ENCODE results near the gene PEX11G.

PEX11G gene

DNA sequence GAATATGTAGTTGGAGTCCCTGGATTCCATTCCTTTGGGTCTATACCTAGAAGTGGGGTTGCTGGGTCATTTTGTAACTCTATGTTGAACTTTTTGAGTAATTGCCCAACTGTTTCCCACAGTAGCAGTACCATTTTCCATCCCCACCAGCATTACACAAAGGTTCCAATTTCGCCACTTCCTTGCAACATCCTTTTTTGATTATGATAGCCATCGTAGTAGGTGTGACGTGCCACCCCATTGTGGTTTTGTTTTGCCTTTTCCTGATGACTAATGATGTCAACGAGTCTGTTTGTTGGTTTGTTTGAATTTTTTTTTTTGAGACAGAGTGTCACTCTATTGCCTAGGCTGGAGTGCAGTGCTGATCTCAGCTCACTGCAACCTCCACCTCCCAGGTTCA, 3.3 kb upstream of the PEX11G start:
- TF ChIP-seq, protein P1, sequence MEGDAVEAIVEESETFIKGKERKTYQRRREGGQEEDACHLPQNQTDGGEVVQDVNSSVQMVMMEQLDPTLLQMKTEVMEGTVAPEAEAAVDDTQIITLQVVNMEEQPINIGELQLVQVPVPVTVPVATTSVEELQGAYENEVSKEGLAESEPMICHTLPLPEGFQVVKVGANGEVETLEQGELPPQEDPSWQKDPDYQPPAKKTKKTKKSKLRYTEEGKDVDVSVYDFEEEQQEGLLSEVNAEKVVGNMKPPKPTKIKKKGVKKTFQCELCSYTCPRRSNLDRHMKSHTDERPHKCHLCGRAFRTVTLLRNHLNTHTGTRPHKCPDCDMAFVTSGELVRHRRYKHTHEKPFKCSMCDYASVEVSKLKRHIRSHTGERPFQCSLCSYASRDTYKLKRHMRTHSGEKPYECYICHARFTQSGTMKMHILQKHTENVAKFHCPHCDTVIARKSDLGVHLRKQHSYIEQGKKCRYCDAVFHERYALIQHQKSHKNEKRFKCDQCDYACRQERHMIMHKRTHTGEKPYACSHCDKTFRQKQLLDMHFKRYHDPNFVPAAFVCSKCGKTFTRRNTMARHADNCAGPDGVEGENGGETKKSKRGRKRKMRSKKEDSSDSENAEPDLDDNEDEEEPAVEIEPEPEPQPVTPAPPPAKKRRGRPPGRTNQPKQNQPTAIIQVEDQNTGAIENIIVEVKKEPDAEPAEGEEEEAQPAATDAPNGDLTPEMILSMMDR (IDR thresholded peaks at IDR 0.05; ENCODE audit: low read depth, low read length) = no peak
- no peak for DNase-seq (ENCODE audit: extremely low read depth, low read depth)

- TF ChIP-seq, protein P1 (IDR thresholded peaks at IDR 0.05; ENCODE audit: low read depth, low read length) = no peak
- DNase-seq (ENCODE audit: extremely low read depth, low read depth) = no peak
Measured at GRCh38 chr19:7489609-7490044, 792 bp upstream of the PEX11G start.

DNA sequence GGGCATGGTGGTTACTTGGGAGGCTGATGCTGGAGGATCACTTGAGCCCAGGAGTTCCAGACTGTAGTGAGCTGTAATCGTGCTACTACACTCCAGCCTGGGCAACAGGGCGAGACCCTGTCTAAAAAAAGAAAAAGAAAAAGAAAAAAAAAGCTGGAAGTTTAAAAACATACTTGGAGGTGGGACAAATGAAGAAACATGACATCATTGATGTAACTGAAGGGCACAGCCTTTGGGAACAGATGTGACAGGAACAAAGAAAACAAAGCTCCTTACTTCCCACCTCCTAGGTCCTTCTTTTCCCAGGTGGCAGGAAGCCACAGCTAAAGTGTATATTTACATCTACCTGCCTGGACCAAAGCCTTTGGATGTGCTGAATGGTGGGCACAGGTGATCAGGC, 1.9 kb downstream of the PEX11G start:
- TF ChIP-seq, protein P1 (IDR thresholded peaks at IDR 0.05; ENCODE audit: low read depth, low read length) = no peak
- DNase-seq (ENCODE audit: extremely low read depth, low read depth) = no peak

DNA sequence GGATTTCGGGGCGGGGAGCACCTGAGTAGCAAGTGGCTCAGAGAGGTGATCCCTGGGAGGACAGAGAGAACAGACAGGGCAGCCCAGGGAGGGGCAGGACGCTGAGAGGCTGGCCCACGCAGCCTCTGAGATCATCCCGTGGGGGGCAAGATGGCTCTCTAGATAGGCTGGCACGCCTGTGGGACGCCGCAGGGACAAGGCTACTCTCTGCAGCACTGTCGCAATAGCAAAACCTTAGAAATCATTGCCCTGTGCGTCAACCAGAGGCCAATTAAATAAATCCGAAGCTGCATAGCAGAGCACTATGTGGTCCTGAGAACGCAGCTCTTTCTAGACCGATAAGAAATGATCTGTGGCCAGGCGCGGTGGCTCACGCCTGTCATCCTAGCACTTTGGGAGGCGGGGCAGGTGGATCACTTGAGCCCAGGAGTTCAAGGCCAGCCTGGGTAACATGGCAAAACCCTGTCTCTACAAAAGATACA, 5.1 kb downstream of the PEX11G start:
- DNase-seq (ENCODE audit: extremely low read depth, low read depth) = no peak
- TF ChIP-seq, protein P1 (IDR thresholded peaks at IDR 0.05; ENCODE audit: low read depth, low read length) = no peak

- DNase-seq (ENCODE audit: extremely low read depth, low read depth) = no peak
- TF ChIP-seq, protein P1 (IDR thresholded peaks at IDR 0.05; ENCODE audit: low read depth, low read length) = no peak
Measured at GRCh38 chr19:7482584-7483439, 6.0 kb downstream of the PEX11G start.

DNA sequence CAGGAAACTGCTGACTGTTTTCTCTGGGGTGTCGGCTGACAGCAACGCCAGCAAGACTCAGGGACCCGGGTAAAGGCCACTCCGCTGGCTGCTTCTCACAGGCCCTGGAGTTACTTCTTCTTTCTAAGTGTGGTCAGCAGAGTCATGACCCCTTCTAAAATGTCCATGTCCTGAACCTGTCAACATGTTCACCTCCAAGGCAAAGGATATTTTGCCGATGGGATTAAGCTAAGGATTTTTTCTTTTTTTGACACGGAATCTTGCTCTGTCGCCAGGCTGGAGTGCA, 7.9 kb downstream of the PEX11G start:
- DNase-seq (ENCODE audit: extremely low read depth, low read depth) = no peak
- TF ChIP-seq, protein P1 (IDR thresholded peaks at IDR 0.05; ENCODE audit: low read depth, low read length) = no peak

DNA sequence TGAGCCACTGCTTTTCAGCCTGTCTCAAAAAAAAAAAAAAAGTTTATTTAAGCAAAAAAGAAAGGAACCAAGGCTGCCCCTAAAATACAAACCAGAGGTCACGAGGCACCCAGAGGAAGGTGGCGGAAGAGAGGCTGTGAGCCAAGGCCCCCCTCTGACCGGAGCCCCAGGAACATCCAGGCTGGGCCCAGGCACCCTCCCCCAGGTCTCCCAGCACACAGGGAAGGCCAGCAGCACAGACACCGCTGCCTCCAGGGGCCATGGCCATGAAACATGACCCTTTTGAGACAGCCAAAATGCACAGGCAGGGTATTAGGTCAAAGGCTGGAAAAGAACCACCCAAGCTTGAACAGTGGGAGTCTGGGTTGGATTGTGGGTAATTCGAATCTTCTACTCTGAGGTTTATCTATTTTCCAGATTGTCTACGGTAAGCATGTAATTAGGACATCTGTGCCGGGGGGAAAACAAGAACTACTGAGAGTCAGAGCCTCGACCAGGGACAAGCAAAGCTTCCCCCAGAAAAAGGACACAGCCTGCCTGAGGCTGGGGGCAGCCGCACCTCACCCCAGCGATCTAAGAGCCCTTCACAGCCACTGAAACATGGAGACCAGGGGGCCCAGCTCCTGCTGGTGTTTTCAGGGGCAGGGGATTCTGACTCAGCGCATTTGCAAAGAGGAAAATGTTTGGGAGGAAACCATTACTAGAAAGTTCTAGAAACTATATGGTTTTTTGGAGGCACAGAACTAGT, 8.4 kb downstream of the PEX11G start:
- TF ChIP-seq, protein P1 (IDR thresholded peaks at IDR 0.05; ENCODE audit: low read depth, low read length) = no peak
- DNase-seq (ENCODE audit: extremely low read depth, low read depth) = no peak
